Panc1 (cell line): ENCODE results near the gene NEK4.

Source experiments
- CTCF ChIP-seq: fragments of 450-650 bp; IDR thresholded peaks from 2 replicates; pipeline ENCODE4 v1.5.1; 2017; ENCODE audit warnings: mild to moderate bottlenecking
- POLR2AphosphoS5 ChIP-seq: IDR thresholded peaks from 2 replicates; pipeline ENCODE4 v1.6.1; 2012; ENCODE audit warnings: mild to moderate bottlenecking, low read depth, low read length, moderate library complexity
- SIN3A ChIP-seq: IDR thresholded peaks from 2 replicates; pipeline ENCODE4 v1.6.1; 2012; ENCODE audit warnings: low read depth, mild to moderate bottlenecking, low read length, moderate library complexity, borderline replicate concordance; ENCODE audit not compliant: insufficient read depth
- TCF7L2 ChIP-seq: IDR thresholded peaks from 2 replicates; pipeline ENCODE4 v1.6.1; 2011; ENCODE audit warnings: mild to moderate bottlenecking, low read depth, low read length, inconsistent platforms

DNA sequence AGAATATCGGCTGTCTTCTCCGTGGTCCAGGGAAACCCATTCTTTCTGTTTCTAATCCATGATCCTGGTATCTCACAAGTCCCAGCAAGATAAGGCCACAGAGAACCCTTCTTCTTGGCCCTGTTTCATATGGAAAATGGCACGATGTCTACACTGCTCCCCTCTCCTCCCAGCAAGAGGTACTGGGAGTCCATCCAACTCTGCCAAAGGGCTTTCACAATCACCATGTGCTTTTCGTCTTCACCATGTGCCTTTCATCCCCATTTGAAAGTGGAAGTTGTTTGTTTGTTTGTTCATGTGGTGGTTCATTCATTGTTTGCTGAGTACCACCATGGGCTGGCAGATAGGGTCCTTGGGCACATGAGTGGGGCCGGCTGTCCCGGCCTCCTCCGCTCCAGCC is 29.3 kb upstream of the NEK4 start:
- no peak for TF ChIP-seq POLR2AphosphoS5
- no peak for TF ChIP-seq CTCF
- TF ChIP-seq TCF7L2: no peak
- no peak for TF ChIP-seq SIN3A
